Right lung (tissue), 5 donors: Measurements from ENCODE around the gene IP6K1. TPM values are rescaled to one million over a fixed set of nuclear protein-coding genes. Genes with fewer than 3 reads are reported as not detected.
"Not testable (repeated sequence)": the region's sequence is repeated elsewhere in the genome, so short reads cannot be mapped to it uniquely, and the experiment has no call there.

Source experiments
- DNase-seq, 2 donors: peaks; one replicate each; pipeline ENCODE4 v3.0.0-alpha.2; 2013
- polyA plus RNA-seq, 5 donors: library from polyadenylated mRNA; unstranded; fragments of 120-200 nt; gene quantifications; one replicate each; pipeline versions ENCODE4 v1.2.1 to v1.2.3, GENCODE V29; 2013; ENCODE audit warnings: inconsistent platforms in 1 of 5, low replicate concordance in 1 of 5; ENCODE audit not compliant: insufficient read length in 5 of 5, insufficient read depth in 1 of 5

The IP6K1 gene
- polyA plus RNA-seq, 5 donors: 37.1 to 50.3 (median 44.5) TPM

DNA sequence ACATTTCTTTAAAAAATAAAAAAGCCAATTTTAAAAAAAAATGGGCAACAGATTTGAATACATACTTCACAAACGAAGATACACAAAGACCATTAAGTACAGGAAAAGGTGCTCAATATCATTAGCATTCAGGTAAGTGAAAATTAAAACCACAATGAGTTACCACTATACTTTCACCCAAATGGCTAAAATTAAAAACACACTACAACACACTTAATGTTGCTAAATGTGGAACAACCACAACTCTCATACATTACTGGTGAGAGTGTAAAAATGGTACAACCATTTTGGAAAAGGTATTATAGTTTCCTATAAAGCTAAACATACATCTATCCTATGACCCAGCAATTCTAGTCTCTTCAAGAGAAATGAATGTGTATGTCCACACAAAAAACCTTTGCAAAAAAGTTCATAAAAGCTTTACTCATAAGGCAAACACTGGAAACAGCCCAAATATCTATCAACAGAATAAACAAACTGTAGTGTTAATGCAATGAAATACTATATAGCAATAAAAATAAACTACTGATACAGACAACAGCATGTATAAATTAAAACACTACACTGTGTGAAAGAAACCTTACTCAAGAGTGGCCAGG, 14.9 kb downstream of the IP6K1 start:
- DNase-seq: no peak

DNA sequence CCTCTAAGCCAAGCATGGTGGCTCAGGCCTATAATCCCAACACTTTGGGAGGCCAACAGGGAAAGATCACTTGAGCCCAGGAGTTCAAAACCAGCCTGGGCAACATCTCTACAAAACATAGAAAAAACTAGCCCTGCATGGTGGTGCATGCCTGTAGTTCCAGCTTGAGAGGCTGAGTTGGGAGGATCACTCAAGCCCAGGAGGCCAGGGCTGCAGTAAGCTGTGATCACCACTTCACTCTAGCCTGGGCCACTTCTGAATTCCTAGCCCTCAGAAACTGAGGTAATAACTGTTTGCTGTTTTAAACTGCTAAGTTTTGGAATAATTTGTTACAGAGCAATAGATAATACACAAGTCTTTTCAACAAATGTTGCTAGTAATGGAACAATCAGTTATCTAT, 16.4 kb downstream of the IP6K1 start:
- no peak for DNase-seq

DNA sequence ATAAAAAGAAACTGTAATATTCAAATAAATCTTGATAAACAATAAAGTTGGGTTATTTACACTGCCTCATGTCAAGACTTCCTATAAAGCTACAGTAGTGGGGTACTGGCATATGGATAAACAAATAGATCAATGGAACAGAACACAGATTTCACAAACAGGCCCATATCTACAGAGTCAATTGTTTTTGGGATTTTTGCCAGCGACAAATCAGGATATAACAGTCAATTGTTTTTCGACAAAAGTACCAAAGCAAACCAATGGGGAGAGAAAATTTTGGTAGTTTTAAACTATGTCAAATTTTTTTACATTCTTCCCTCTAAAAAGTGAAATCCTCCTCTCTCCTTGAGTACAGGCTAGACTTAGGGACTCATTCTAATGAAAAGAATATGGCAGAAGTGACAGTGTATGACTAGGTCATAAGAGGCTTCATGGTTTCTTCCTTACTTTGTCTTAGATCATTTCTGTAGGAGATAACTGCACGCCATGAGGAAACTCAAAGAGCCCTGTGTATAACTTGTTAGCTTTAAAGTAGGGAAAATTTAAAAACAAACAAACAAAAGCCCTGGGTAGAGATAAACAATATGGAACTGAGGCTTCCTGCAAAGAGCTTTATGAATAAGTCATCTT, 16.9 kb downstream of the IP6K1 start:
- DNase-seq: no peak

DNA sequence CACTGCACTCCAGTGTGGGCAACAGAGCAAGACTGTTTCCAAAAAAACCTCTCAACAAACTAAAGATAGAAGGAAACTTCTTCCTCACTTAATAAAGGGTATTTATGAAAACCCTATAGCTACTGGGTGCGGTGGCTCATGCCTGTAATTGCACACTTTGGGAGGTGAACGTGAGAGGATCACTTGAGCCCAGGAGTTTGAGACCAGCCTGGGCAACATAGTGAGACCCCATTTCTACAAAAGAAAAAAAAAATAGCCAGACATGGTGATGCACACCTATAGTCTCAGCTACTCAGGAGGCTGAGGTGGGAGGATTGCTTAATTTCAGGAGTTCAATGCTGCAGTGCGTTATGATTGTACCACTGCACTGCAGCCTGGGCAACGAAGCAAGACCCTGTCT, 22.4 kb downstream of the IP6K1 start:
- DNase-seq: no peak

DNA sequence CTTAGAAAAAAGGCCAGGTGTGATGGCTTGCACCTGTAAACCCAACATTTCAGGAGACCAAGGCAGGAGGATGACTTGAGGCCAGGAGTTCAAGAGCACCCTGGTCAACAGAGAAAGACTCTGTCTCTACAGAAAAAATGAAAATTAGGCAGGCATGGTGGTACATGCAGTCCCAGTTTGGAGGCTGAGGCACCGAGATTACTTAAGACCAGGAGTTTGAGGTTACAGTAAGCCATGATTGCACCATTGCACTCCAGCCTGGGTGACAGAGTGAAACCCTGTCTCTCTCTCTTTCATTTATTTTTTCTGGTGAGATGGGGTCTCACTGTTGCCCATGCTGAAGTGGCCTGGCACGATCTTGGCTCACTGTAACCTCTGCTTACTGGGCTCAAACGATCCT, 24.7 kb downstream of the IP6K1 start:
- no peak for DNase-seq

DNA sequence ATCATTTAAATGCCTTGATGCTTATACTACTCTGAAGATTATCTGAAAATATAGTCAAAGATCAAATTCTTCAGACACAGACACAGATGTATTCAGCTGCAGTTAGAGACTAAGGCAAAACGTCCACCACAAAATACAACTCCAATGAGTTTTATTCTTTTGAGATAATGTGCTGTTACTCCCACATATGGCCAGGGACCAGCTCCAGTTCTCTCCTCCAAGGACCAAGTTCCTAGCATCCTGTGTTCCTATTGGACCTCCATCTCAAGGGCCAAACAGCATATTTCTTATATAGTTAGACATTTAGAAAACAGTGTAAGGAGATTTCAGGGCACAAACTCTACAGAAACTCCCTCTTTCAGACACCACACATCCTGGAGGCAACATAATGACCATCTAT, 27.1 kb downstream of the IP6K1 start:
- DNase-seq: no peak

DNA sequence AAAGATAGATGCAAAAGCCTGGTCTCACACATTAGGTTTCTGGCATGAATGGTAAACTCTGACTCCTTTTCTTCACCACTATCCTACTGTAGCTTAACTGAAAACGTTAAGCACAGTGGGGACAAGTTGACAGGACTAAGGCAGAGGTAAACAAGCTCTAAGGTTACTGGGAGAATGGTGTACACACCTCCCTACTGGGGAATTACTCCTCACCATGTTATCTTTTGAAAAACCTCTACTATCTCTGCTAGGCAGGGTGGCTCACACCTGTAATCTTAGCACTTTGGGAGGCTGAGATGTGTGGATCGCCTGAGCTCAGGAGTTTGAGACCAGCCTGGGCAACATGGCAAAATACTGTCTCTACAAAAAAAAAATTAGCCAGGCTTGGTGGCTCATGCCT, 29.1 kb downstream of the IP6K1 start:
- no peak for DNase-seq

DNA sequence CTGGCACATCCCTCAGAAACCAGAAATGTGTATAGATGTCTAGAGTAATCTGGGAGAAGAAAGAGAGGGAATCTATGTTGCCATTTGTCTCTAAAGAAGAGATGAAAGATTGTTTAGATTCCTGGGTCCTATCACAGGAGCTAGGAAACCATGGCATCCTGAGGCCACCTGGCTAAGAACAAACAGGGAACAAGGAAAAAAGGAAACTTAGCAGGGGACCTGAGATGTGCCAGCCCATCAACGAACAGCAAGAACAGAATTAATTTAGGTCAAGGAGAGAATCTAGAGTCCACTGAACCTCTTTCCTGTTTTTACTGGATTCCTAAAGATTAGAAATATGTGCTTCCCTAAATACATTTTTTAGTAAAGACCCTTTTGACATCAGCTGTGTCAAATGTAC, 30.3 kb downstream of the IP6K1 start:
- no peak for DNase-seq

DNA sequence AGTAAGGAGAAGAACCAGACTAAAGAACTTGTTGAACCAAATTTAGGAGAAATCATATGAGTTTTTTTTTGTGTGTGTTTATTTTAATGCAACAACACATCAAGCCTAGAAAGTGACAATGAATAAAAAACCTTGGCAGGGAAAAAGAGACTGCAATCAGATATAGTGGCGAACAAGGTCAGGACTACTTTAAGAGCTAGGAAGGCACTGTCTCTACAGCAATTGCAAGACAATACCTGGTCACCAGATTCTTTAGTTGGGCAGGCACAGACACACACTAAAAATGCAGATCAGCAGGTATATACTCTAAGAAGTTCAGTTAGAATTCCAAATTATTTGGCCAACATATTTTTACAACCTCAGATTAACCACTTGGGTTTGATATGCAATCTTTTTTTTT, 31.8 kb downstream of the IP6K1 start:
- DNase-seq: no peak

DNA sequence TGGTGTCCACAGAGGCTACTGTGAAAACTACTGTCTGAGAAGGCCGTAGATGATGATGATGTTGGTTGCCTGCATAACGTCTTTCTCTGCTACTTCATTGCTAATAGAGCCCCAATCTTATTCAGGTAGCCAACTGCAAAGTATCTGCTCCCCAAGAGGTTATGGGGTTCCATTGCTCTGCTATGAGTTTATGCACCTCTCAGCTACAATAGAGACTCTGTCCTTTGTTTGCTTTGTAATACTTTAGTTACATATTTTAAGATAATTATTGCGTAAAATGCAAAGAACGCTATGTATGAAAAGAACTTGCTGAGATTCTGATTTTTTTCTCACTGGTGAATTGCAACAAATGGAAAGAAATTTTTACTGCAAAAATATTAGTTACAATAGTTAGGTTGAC, 34.8 kb downstream of the IP6K1 start:
- no peak for DNase-seq

DNA sequence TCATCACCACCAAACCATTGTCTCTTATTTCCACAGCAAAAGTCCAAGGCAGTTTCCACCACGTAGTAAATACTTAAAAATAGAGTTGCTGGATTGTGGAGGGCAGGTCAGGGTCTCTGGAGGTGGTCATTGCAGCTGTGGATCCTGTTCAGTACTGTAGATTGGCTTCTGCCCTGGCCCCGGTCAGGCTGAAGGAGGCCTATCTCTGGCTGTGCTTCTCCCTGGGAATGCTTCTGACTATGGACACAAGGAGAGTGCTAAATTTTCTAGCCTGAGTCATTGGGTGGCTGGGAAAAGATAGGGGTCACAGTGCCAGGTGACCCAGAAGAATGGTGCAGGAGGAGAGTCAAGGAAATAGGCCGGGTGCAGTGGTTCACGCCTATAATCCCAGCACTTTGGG, 36.3 kb downstream of the IP6K1 start:
- no peak for DNase-seq

DNA sequence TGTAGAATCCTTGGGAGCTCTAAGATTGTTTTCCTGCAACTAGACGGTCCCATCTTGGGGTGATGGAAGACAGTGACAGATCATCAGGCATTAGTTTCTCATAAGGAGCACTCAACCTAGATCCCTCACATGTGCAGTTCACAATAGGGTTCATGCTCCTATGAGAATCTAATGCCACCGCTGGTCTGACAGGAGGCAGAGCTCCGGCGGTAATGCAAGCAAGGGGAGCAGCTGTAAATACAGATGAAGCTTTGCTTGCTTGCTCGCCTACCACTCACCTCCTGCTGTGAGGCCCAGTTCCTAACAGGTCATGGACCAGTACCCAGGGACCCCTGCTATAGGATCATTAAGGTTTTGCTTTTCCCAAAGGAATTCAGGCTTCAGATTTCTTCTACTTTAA, 37.5 kb downstream of the IP6K1 start:
- not testable (repeated sequence) for DNase-seq

DNA sequence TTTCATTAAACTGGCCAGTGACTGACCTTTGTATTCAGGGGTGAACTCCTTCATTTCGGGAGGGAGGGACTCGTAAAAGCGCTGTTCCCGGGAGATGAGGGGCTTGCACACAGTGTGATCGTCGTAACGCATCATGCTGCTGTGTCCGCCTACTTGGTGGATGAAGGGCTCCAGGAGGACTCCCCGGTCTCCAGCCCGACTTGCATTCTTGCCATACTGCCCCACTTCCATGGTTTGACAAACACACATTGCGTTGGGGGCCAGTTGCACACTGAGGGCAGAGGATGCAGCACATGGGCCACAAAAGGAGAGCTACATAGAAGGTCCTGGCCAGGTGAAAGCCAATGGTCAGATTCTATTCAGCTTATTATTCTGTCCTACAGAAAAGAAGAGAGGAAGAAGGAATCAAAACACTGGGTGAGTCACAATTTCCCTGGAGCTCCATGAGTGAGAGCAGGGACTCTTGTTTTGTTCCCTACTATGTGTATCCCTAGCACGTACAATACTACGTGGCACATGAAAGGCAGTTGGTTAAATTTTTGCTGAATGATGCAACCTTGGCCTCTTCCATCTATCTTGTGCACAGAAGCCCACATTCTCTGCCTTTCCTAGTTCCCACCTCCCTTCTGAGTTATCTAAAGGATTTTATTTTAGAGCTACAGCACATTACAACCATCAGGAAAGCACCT, 38.4 kb downstream of the IP6K1 start:
- no peak for DNase-seq

DNA sequence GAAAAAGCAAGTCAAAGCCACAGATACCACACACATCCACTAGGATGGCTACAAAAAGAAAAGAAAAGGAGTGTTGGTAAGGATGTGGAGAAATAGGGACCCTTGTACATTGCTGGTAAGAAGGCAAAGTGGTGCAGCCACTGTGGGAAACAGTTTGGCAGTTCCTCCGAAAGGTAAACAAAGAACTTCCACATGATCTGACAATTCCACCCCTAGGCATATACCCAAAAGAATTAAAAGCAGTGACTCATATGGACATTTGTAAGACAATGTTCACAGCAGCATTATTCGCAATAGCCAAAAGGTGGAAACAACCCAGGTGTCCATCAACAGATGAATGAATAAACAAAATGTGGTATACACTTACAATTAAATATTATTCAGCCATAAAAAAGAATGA, 40.4 kb downstream of the IP6K1 start:
- no peak for DNase-seq

DNA sequence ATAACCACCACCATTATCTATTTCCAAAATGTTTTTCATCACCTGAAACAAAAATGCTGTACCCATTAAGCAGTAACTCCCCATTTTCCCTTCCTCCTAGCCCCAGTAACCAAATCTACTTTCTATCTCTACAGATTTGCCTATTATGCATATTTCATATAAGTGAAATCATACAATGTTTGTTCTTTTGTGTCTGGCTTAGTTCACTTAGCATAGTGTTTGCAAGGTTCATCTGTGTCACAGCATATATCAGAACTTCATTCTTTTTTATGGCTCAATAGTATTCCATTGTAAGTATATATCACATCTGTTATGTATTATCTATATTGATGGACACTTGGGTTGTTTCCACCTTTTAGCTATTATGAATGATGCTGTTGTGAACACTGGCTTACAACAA, 45.9 kb downstream of the IP6K1 start:
- DNase-seq: no peak

DNA sequence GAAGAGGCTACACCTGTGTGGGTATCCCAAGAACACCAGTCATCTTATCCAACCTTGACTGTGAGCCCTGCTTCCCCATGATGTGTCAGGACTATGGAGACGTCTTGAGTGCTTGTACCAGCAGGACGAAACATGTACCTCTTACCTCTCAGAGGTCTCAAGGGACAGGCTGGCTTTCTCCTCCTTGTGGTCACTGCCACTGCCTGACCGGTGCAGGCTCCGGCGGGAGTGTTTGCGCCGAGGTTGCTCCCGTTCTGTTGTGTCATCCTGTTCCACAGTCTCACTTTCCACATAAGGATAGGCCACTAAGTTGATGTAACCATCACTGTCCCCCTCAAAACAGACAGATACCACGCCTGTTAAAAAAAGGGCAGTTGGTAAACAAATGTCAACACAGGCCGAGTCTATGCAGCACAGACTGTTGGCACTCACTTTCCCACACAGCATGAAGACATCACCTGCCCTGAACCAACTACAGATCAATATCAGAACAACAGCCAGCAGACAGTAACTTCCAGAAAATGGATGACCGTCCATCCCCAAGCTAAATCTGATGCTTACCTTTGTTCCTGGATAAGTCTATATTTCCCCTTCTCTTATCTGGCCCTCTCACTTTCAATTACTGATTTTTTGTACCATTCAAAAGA, 48.2 kb downstream of the IP6K1 start:
- DNase-seq: no peak

DNA sequence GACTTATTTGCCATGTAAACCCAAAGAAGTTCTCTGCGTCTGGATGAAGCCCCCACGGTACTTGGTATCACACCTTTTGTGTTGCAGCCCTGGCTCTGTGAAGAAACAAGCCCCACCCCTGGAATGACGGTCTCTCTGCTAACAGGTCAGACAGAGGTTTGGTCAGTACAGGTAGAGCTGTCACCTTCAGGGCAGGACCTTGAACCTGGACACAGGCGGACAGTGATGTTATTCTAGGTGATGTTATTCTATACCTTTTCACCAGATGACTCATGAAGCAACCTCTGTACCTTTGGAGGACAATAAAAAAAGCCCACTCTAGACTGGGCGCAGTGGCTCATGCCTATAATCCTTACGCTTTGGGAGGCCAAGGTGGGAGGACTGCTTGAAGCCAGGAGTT, 51.6 kb downstream of the IP6K1 start:
- no peak for DNase-seq

DNA sequence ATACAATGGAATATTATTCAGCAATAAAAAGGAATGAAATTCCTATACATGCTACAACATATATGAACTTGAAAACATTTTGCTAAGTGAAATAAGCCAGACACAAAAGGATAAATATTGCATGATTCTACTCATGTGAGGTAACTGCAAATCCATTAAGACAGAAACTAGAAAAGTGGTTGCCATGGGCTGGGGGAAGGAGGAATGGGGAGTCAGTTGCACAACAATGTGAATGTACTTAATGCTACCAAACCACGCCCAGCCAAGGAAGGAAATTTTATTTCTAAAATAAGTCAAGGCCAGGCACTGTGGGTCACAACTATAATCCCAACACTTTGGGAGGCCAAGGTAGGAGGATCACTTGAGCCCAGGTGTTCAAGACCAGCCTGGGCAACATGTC, 52.8 kb downstream of the IP6K1 start:
- DNase-seq: no peak

DNA sequence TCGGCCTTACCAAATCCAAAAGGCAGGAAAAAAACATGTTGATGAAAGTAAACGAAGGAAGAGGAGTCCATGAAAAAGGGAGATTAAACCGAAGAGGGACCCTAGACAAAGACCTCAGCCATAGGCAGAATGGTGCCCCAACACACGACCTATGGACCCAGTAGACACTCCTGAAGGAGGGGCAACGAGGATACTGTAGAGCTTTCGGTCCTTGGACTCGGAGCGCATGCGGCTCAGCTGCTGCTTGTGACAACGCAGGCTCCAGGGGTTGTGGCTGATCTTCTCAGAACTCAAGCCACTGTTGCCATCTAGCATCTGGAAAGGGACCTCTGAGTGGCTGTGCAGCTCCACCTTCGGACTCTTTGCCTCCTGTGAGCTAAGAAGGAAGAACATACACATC, 53.7 kb downstream of the IP6K1 start:
- no peak for DNase-seq

DNA sequence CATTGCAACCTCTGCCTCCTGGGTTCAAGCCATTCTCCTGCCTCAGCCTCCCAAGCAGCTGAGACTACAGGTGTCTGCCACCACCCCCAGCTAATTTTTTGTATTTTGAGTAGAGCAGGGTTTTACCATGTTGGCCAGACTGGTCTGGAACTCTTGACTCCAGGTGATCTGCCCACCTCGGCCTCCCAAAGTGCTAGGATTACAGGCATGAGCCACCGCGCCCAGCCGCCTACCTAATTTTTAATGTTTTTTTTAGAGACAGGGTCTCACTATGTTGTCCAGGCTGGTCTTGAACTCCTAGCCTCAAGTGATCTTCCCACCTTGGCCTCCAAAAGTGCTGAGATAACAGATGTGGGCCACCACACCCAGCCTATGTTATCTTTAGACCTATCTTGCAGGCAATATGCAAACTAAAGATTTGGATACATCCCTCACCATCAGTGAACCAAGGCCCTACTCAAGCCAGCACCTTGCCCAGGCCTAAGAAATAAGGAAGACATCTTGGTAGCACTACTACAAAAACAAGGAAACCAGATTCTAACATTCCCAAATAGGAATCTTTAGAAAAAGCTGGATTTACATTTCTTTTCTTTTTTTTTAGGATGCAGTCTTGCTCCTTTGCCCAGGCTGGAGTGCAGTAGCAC, 56.3 kb downstream of the IP6K1 start:
- no peak for DNase-seq

DNA sequence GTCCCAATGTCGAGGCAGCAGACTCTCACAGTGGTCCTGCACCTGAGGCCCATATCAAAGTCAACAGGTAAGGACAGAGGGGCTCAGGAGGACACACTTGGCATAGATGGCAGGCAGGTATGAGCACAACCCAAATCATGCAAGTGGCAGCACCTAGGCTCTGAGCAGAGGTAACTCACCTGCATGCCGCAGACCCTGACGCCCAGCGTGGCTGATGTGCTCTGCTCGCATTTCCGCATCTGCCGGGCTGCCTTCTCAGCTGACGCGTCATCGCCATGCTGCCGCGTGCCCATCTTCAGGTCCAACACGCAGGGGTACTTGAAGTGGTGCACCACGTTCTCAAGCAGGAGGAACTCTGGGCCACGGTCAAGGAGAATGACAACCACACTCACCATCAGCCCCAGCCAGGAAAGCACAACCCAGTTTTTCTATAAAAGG, 58.4 kb downstream of the IP6K1 start:
- no peak for DNase-seq

DNA sequence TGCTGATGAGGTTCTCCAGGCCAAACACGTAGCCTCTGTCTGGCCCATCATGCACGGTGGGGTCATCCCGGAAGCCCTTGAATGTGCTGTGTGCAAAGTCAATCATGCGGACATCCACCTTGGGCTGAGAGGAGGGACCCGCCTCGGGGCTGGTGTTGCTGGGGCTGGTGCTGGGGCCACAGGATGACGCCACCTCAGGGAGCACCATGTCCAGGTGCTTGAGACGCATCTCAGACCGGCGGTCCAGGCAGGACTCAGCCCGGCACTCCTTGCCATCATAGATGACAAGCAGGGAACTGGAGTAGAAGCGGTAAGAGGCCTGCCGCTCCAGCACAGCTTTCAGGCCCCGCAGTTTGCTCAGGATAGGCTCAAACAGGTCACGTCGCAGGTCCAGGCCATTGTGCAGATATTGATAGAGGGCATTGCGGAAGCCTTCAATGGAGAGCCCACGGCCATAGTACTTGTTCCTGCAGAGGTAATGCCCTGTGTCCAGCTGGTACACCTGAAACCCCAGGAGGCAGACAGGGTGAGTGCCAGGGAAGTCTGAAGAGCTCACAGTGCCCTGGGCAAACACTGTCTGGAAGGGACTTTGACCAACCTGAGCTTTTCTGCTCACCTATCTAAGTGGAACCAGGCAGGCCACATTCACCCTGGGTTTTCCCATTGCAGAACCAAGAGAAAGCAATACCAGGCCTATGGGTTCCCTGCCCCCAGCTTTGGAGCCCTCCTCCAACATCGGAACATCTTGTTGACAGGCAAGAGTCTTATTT, 59.0 kb downstream of the IP6K1 start:
- DNase-seq: no peak
